HG03045 (cell line): Measurements from ENCODE around the gene STRA6.

ENCODE experiments used
- ATAC-seq: cut with Tn5 transposase; IDR thresholded peaks from one replicate; pipeline ENCODE4 v1.9.1; 2021; ENCODE audit warnings: mild to moderate bottlenecking, moderate library complexity; ENCODE audit not compliant: unreplicated experiment

Gene STRA6

DNA sequence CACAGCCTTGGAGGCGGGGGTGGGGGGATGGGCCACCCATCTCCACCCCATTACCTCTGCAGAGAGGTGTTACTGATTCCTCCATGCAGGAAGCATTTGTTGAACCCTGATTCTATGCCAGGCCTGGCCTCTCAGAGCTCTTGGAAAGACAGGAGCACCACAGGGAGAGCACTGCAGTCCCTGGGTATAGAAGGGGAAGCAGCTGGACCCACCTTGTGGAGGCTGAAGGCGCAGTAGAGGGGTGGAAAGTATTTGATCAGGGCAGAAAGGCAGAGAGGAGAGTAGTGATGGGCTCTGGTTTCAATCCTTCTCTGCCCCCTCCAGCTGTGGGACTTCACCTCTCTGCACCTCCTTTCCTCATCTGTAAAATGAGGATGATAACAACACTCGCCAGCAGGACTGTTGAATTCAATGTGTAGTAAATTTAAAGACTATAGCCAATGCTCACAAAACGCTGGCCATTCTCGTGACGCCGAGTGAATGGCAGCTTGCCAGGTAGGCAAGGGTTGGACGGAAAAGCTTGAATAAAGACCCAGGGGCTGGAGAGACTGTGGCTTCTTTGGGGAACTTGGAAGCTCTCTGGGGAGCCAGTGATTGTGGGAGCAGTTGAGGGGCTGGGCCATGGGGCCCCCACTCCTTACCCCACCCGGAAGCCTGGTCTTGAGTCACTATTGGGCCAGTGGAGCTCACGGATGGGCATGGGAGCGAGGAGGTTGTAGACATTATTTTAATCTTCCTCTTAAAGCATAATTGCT is 25.6 kb upstream of the STRA6 start:
- no peak for ATAC-seq

DNA sequence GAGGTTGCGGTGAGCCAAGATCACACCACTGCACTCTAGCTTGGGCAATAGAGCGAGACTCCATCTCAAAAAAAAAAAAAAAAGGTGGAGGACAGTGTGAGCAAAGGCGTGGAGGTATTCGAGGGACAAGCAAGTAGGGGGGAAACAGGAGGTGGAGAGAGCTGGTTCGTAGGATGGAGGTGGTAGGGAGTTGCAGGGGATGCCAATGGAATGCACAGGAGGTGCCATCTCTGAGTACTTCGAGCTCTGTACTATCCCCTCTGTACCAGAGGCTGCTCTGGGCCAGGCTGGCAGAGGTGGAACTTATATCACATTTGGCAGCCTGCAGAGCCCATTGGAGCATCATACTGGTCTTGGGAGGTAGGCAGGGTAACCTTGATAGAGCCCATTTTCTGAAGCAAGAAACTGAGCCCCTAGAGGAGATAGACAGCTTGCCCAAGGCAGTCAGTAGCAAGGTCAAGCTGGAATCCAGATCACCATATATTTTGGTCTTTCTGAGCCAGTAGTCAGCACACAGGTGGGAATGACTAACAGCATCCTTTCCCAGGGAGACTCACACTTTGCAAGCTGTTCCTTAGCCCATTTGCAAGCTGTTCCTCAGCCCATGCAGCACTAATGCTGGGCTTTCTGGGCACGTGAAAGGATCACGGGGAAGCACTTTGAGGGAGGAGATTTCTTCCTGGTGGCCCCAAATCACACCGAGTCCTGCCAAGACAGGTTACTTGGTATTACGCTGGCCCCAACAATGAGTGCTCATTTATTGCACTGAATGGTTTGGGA is 24.4 kb upstream of the STRA6 start:
- ATAC-seq, result no peak

DNA sequence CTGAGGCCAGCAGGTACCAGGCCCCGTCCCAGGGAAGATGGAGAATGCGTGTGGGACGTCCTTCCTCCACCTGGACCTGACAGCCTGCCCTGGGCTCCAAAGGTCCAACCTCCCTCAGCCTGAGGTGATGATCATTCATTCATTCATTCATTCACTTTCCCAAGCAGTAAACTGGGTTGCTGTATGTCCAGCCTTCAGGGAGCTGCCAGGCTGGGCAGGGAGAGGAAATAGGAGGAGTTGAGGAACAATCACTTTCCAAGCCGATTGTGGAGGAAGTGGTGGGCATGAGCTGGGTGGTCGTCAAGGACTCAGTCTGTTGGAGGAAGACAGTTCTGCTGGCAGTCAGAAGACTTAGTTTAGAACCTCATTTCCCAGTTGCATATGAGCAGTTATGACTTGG is 23.3 kb upstream of the STRA6 start:
- ATAC-seq, result no peak

DNA sequence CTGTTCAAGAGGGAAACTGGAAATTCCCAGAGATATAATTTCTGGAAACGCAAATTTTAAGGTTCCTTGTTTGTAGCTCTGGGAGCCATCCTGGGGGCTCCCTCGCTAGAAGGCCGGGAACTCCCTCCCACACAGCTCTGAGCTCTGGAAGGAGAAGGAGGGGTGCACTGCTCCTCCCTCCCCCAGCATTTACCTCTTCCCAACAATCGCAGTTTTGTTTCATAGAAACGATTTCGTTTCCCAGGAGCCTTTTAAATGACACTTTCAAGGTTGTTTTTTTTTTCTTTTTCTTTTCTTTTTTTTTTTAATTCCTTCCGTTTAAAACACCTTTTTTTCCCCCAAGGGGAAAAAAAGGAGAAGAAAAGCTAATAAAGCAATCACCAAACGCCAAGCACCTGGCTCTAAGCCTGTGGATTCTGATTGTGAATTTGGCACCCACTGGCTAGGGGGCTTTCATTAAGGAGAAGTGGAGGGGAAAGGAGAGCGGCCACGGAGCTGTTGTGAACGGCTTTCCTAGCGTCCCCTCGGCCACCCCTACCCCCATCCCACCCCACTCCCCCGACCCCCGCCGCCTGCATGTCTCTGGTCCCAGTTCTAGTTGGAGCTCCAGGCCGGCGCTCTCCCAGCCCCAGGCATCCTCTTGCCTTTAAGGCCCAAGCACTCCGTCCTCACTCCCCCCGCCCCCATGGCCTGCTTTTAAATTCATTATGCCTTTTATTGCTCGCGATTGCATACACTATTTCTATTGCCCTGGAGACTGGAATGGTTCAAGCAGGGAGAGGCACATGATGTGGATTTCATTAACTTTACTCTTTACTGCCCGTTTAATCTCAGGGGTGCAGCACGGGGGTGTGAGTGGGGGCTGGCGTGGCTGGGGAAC is 19.9 kb upstream of the STRA6 start:
- ATAC-seq, result no peak

DNA sequence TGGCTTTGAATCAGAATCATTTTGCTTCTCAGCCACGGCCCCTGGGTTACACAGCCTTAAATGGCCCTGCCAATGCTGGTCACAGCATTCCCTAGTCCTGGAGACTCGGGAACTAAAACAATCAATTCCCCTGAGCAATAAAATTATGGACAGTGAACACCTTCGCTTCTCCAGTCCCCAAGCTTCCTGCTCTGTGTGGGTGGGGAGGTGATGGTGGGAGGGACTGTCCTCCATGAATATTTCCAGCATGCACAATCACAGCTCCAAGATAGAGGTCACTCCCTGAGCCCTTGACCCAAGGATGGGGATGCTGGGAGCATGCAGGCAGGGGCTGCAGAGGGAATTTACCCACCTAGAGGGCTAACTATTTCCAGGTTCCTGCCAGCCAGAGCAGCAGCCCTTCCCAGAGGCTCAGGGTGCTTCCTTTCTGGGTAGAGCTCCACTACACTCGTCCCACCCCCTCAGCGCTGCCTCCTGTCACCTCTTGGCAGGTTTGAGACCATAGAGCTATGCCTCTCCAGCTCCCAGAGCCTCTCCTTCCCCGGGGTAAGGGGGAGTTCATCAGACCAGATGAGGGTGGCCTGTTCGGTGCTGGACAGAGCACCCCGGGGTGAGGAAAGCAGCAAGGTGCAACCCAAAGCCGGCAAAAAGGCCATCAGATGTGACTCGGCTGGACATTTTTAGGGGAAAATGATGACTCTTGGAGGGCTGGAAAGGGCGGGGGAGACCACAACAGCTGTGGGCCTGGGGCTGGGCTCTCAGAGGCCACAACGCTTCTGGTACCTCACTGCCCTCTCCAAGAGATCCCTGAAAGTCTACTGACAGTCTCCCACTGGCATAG is 19.0 kb upstream of the STRA6 start:
- no peak for ATAC-seq

DNA sequence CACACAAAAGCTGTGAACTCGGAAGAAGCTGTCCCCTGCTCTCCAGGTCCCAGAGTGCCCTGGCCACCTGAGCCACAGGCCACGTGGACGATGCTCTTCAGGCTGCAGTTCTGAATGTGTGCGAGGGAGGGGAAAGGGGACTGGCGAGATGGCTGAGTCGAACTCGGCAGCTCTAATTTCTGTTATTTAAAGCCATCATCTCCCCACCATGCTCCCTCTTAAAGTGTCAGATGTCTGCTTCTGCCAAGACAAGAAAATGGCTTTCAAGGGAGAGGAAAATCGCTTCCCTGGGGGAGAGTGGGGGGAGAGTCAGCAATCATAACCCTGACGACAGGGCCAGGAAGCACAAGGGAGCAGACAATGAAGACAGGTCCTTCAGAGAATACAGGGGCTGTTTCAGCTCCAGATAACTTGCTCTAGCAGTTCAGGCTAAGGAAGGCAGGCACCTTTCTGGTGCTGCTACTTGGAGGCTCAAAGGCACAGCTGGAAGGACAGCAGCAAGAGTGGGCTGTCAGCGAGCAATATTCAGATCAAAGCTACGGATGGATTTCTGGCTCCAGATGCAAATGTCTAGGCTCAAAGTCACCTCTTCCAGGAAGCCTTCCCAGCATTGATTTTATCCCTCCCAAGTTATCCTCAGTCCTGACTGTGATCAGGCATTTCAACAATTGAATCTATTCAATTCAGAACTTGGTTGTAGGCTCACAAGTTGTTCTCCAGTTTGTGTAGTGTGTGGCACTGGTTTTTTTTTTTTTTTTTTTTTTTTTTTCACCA is 18.1 kb upstream of the STRA6 start:
- ATAC-seq, result no peak

DNA sequence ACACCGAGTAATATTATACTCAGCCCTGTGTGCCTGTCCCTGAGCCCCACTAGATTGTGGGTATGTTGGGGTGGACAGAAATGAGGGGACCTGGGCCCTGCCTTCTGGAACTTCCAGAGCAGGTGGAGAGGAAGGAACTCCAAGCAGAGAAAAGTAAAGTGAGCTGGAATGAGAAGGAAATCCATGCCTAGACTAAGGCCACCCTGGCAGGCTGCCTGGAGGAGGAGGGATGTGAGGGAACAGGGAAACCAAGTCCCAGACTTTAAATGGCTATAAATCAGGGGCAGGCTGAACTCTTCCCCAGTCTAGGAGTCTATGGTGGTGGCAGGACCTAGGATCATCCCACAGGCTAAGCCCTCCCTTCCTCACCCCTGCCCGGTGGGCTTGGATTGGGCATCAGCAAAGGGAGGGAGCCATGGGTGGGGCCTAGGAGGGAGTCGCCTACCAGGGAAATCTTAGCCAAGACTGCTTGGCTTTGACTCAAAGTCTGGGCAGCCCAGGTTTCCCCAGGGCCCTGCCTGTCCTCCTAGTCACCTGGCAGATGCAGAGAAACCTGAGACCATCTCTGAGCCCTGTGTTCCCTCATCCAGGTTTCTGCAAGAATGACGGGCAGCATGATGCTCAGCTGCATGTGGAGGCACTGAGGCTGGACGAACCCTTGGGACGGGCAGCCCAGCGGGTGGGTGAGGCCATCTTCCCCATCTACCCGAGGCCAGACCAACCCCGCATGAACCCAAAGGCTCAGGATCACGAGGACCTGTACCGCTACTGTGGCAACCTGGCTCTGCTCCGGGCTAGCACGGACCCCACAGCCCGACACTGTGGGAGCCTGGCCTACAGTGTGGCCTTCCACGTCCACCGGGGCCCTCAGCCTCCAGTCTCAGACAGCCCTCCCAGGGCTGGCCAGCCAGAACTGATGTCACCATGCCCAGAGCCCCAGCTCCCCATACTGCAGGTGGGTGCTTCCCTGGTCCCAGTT is 15.6 kb upstream of the STRA6 start:
- no peak for ATAC-seq

DNA sequence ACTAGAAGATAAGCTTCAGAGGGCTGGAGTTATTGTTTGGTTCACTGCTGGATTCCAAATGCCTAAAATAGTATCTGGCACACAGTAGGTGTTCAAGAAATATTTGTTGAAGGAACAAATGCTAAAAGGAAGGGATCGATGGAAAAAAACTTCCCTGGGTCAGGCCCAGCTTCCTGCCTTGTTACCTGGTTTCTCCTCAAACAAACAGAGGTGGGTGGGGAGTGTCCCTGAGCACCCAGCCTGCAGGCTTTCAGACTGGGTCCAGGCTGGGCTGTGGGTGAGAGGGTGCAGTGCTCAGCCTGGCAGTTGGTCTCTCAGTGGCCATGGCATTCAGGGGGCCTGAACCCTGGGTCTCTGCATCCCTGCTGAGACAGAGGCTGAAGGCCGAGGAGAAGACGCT is 14.4 kb upstream of the STRA6 start:
- ATAC-seq, result no peak

DNA sequence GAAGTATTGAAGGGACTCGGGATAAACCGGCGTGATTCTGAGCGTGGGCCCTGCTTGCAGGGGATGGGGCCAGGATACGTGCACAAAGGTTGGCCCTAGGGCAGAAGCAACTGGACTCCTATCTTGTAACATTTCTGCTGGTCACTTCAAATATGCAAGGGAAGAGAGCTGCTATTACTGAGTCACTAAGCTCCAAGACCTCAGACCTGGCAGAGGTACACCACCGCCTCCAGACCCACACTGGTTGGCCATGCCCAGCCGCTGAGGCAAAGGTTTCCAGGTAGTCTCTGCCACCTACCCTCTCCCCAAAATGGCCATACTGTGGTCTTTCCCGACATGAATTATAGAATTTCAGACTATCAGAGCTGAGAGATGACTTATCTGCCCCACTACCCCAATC is 13.4 kb upstream of the STRA6 start:
- no peak for ATAC-seq

DNA sequence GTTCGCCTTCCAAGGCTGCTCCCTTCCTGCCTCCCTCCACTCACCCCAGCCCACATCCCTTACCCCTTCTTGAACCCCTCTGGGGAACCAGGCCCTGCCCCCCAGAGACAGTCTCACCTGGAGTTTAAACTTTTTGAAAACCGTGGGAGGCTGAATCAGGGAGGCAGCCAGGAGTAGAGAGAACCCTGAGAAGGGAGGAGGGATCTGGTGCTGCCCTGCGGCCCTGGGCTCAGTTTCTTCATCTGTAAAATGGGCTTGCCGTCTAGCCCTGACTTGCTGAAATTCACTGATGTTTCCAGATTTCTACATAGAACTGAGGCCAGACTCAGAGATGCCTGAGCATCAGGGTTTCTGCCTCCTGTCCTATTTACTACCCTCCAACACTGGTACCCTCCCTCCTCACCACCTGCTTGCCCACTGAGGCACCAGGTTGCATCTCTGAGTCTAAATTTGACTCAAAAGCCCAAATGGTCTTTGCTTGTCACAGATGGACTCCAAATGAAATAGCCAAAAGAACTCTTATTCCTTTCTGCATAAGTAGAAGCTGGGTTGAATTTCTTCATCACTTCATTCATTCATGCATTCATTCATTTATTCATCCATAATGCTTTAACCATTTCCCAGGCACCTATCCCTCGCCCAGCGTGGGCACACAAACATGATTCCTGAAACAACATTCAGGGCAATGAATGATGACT is 11.9 kb upstream of the STRA6 start:
- ATAC-seq, result no peak

DNA sequence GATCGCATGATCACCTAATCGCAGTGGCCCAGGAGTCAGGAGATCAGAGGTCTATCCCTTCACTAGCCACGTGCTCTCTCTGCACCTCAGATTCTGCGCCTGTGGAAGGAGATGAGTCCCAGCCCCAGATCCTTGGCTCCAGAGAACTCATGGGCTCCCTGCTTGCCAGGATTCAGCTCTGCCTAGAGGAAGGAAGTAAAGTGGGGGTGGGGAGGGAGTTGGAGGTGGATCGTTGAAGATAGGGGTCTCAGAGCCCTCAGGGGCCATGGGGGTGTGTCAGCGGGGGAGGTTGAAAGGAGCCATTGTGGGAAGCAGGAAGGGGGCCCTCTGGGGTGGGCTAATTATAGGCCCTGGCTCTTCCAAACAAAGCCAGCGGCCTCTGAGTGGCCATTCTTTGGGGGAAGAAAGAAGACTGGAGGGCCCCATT is 11.3 kb upstream of the STRA6 start:
- ATAC-seq, result no peak

DNA sequence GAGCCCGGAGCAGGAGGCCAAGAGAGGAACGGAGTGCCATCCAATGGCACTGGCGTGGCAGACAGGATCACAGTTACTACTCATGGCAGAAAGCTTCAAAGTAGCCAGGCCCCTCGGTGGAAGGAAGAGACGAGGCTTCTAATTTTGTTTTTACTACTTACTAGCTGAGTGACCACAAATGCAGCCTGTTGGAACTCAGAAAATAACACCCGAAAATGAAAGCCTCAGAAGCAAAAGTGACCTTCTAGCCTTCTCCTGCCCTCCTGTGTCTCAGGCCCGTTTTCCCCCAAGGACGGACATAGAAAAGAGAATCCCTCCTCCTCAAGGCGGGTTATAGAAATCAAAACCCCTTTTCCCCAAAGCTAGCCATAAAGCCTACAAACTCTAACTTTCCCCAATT is 9.9 kb upstream of the STRA6 start:
- ATAC-seq, result no peak

DNA sequence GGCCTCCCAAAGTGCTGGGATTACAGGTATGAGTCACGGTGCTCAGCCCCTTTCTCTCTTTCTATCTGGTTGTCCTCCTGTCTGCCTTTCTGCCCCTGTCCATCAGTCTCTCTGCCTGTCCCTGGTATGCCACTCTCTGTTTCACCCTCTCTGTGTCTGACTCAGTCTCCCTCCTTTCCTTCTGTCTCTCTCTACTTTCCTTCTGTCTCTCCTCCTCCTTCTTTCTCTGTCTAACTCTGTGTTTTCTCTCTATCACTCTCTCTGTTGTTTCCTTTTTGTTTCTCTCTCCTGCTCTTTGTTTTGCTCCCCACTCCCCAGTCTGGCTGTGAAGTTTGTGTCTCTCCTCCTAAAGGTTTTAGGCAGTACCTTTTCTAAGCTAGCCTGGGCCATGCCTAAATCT is 9.1 kb upstream of the STRA6 start:
- no peak for ATAC-seq

DNA sequence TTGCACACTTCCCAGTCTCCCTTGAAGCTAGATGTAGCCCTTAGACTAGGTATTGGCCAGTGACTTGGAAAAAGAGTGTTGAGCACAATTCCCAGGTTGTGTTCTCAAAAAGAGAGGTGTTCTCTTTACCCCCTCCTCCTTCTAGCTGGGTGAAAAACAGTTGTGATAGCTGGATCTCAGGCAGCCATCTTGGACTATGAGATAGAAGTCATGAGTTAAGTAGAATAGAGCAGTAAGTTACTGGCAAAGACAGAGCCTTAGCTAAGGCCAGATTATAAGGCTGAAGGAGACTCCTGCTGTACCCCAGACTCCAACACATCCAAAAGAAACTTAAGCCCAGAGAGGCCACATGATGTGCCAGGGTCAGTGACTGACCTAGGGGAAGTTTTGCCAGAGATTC is 8.1 kb upstream of the STRA6 start:
- no peak for ATAC-seq

DNA sequence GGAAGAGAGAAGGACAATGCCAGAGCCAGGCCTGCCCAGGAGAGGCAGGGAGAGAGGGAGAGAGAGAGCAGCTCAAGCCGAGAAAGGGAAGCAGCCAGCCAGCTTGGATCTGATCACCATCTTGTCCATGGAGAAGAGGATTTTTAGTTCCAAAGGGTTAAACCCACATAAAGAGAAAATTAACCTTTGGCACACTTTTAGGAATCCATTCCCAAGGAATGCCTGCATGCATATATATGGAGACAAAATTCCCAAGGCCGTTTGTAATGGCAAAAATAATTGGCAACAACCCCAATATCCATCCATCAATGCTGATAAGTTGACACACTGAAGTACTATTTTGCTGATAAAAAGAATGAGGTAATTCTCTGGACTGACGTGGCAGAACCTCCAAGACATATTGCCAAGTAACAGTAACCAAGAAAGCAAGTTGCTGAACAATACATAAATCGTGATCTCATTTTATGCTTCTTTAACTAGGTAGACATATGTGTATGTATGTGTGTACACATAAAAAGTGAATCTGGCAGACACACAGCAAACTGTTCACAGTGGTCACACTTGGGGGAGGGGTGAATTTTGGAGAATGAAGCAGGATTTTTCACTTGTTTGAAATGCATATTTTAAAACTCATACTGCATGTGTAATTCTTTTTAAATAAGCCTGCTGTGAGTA is 7.5 kb upstream of the STRA6 start:
- no peak for ATAC-seq

DNA sequence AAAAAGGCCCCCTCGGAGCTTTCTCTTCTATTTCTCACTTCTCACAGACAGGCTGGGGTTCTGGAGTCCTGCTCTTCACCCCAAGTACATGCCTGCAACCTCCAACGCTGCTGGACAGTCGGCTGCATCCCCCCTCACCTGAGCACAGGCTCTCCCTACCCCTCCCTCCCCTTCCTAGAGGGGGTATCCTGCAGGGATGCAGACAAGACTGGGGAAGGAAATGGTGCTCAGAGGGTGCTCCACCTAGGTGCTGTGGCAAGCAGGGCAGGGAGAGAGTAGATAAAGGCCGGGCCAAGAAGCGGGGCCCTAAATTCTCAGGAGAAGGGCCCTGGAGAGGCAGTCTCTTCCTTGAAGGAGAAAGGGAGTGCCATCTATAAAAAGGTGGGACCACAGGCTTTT is 7.0 kb upstream of the STRA6 start:
- no peak for ATAC-seq

DNA sequence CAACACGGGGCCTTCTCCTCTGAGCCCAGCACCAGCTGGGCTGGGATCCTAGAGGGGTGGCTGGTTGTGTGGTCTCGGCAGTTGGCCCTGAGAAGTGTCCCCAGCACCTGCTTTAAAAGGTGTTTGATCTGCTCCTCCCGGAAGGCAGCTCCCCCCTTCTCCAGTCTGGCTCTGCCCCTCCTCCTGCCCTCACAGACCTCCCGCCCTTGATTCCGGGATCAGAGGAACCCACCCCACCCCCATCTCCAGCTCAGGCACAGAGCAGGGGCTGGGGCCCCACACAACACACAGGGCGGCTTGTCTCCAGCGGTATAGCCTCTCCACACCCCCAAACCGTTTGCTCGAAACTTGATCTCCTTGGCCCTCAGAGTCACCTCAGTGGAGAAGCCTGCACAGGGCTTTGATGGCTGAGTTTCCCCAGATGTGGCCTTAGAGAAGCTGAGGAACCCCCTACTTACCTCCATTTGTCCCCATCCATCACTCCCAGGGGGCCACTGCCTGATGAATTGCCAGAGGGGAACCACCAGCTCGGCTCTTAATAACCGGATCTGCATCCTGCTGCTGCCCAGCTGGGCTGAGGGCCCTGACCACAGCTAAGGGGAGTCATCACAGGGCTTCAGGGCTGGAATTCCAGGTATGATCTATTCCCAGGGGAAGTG is 6.4 kb upstream of the STRA6 start:
- ATAC-seq, result no peak
